22Rv1 (cell line): ENCODE measurements around the gene TERT.

Source experiments
- CTCF ChIP-seq: fragments of 450-650 bp; IDR thresholded peaks from 2 replicates; pipeline ENCODE4 v1.5.1; 2017; ENCODE audit warnings: mild to moderate bottlenecking
- ZFX ChIP-seq: fragments of 450-650 bp; IDR thresholded peaks from 2 replicates; pipeline ENCODE4 v1.6.1; 2017; ENCODE audit warnings: antibody characterized with exemption, borderline replicate concordance

DNA sequence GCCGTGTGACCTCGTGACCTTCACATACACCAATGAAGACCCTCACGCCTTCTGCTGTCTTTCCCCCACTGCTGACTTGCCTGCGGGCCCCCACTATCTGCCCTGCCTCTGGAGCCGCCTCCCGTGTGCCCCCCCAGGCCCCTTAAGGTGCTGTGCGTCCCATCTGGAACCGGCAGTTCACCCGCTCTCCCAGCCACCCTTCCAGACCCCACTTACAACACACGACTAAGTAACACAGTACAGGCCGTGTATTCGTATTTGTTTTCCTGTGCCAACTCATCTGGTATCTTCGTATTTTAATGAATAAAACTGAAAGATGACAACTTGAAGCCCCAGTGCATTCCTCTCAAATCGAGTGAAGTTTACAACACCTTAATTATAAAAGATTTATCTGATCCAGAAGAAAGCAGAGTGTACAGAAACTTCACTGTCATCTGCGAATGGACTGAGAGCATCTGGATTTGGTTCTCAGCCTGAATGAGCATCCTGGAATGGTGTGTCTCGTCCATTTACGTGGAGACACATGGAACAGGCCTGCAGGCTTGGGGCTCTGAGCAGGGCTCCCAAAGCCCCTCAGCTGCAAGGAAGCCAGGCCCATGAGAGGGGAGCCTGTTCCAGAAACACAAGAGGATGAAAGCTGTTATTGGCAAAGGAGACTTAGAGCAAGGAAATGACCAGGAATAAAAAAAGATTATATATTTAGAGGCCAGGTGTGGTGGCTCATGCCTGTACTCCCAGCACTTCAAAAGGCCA lies 21.9 kb upstream of the TERT start:
- TF ChIP-seq CTCF, result no peak
- no peak for TF ChIP-seq ZFX
